C4-2B (cell line): ENCODE results near the gene CRELD1.

Experiments
- H3K27ac ChIP-seq: fragments of 450-650 bp; 2 replicates; pipeline ENCODE4 v1.5.1; 2017
- CTCF ChIP-seq: fragments of 450-650 bp; conservative IDR thresholded peaks from 2 replicates; pipeline ENCODE4 v1.5.1; 2017; ENCODE audit warnings: mild to moderate bottlenecking
- ZFX ChIP-seq: fragments of 450-650 bp; IDR thresholded peaks from 2 replicates; pipeline ENCODE4 v1.6.1; 2017

The CRELD1 gene

GRCh38 chr3:9948586-9948985 is 15.0 kb downstream of the CRELD1 start:
- TF ChIP-seq ZFX: no peak
- TF ChIP-seq CTCF: no peak
- H3K27ac ChIP-seq: no peak overlapping the region

- no peak overlapping the region for H3K27ac ChIP-seq
- TF ChIP-seq CTCF (no peak), ZFX (no peak)
Observed at GRCh38 chr3:9949115-9949514, 15.5 kb downstream of the CRELD1 start.

- no peak for TF ChIP-seq CTCF
- no peak for TF ChIP-seq ZFX
- no peak overlapping the region for H3K27ac ChIP-seq
Observed at GRCh38 chr3:9949626-9950025, 16.0 kb downstream of the CRELD1 start.

GRCh38 chr3:9951126-9951525 is 17.5 kb downstream of the CRELD1 start:
- TF ChIP-seq CTCF (no peak), ZFX (no peak)
- H3K27ac ChIP-seq: no peak overlapping the region; the same call in 1 of the 2 replicates

- peak overlapping the region; percentile 14; the same call in 1 of the 2 replicates for H3K27ac ChIP-seq
- TF ChIP-seq ZFX (no peak), CTCF (no peak)
Observed at GRCh38 chr3:9951598-9951961, 17.9 kb downstream of the CRELD1 start.

- H3K27ac ChIP-seq: peak within 1 kb of the TSS; percentile 14; the same call in 1 of the 2 replicates
- TF ChIP-seq ZFX (no peak), CTCF (no peak)
Observed at GRCh38 chr3:9951962-9952805, 18.6 kb downstream of the CRELD1 start, which contains the start of gene PRRT3. TSS of gene PRRT3 (minus strand) at chr3:9952408. CDS start at chr3:9950115, 2,293 bp downstream.

- TF ChIP-seq CTCF (no peak), ZFX (no peak)
- no peak overlapping the region for H3K27ac ChIP-seq
Observed at GRCh38 chr3:9955067-9955502, 21.5 kb downstream of the CRELD1 start.
